Hepatocyte (in vitro differentiated cells): Measurements from ENCODE around the gene CPN2. TPM values are rescaled to one million over a fixed set of nuclear protein-coding genes. Genes with fewer than 3 reads are reported as not detected.

Source experiments
- DNase-seq: peaks from one replicate; pipeline ENCODE4 v3.0.0-alpha.2; 2016; ENCODE audit warnings: low spot score
- H2AFZ ChIP-seq: fragments of 200-600 bp; sonication (generic); 2 replicates; pipeline ENCODE4 v1.6.0; 2016; ENCODE audit warnings: antibody characterized with exemption, mild to moderate bottlenecking
- H3K27ac ChIP-seq: fragments of 200-600 bp; sonication (generic); 2 replicates; pipeline ENCODE4 v1.5.1; 2016; ENCODE audit warnings: mild to moderate bottlenecking
- H3K27me3 ChIP-seq: fragments of 200-600 bp; sonication (generic); 2 replicates; pipeline ENCODE4 v1.6.1; 2016
- H3K36me3 ChIP-seq: fragments of 200-600 bp; sonication (generic); replicated peaks from 2 replicates; pipeline ENCODE4 v1.5.1; 2016; ENCODE audit warnings: low read depth; ENCODE audit not compliant: insufficient read depth
- H3K4me1 ChIP-seq: fragments of 200-600 bp; sonication (generic); 2 replicates; pipeline ENCODE4 v1.5.1; 2016; ENCODE audit warnings: mild to moderate bottlenecking, moderate library complexity; ENCODE audit not compliant: insufficient read depth
- H3K4me2 ChIP-seq: fragments of 200-600 bp; sonication (generic); 2 replicates; pipeline ENCODE4 v1.6.0; 2016
- H3K4me3 ChIP-seq: fragments of 200-600 bp; sonication (generic); 2 replicates; pipeline ENCODE4 v1.5.1; 2016; ENCODE audit warnings: mild to moderate bottlenecking
- H3K79me2 ChIP-seq: fragments of 200-600 bp; sonication (generic); 2 replicates; pipeline ENCODE4 v1.6.0; 2017; ENCODE audit warnings: mild to moderate bottlenecking
- H3K9me2 ChIP-seq: fragments of 200-600 bp; sonication (generic); replicated peaks from 2 replicates; pipeline ENCODE4 v1.6.0; 2017; ENCODE audit warnings: mild to moderate bottlenecking; ENCODE audit not compliant: insufficient read depth
- H3K9me3 ChIP-seq: fragments of 200-600 bp; sonication (generic); 2 replicates; pipeline ENCODE4 v1.5.1; 2016; ENCODE audit warnings: low read depth, mild to moderate bottlenecking
- H4K20me1 ChIP-seq: fragments of 200-600 bp; sonication (generic); 2 replicates; pipeline ENCODE4 v1.6.0; 2016; ENCODE audit warnings: mild to moderate bottlenecking; ENCODE audit not compliant: insufficient read depth, poor library complexity, severe bottlenecking
- CTCF ChIP-seq: fragments of 200-600 bp; sonication (generic); IDR thresholded peaks from 2 replicates; pipeline ENCODE4 v1.5.1; 2016; ENCODE audit warnings: antibody characterized with exemption, mild to moderate bottlenecking; ENCODE audit not compliant: poor library complexity
- EZH2 ChIP-seq: fragments of 200-600 bp; sonication (generic); IDR thresholded peaks from 2 replicates; pipeline ENCODE4 v1.6.1; 2016; ENCODE audit warnings: antibody characterized with exemption, mild to moderate bottlenecking, borderline replicate concordance
- EZH2phosphoT487 ChIP-seq: fragments of 200-600 bp; sonication (generic); IDR thresholded peaks from one replicate; pipeline ENCODE4 v1.6.1; 2018; ENCODE audit warnings: antibody characterized with exemption, mild to moderate bottlenecking, low read depth, moderate library complexity; ENCODE audit not compliant: unreplicated experiment, severe bottlenecking
- WGBS: methylation state at CpG from one replicate; pipeline ENCODE4 v1.1.6; 2016; ENCODE audit warnings: low lambda C conversion rate; ENCODE audit errors: missing lambda C conversion rate; 5-methylcytosine and 5-hydroxymethylcytosine counted together
- polyA plus RNA-seq: library from polyadenylated mRNA; unstranded; fragments of >200 nt; fragmentation: Nextera tagmentation; extraction: Ambion mirVana; gene quantifications from 2 replicates; pipeline ENCODE4 v1.2.1, GENCODE V29; 2016
- total RNA-seq: library from RNA; depleted of rRNA; stranded (reverse); fragments of >200 nt; gene quantifications from 2 replicates; pipeline ENCODE4 v1.2.3, GENCODE V29; 2014

The CPN2 gene
- total and polyA plus RNA-seq, 2 experiments from 2014 or later = 3.3 to 4.6 TPM

DNA sequence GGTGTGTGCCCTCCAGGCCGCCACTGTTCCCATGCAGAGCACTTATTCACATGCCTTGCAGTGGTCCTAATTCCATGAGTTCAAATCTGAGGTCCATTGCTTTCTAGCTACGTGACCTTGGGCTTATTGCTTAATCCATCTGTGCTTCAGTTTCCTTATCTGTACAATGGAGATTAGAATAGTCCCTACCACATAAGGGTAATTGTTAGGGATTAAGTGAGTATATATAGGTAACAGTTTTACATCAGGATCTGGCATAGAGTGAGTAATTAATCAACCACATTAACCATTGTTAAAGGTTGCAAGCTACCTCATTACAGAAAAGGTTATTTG, 7.6 kb downstream of the CPN2 start:
- 75% methylated on average over 2 of the region's 2 CpGs for WGBS
- no peak for TF ChIP-seq EZH2phosphoT487
- TF ChIP-seq EZH2 = no peak
- TF ChIP-seq CTCF = no peak
- H3K36me3 ChIP-seq = no peaks in the 10 kb centered on the region
- H4K20me1 ChIP-seq = no peaks in the 10 kb centered on the region
- no peaks in the 10 kb centered on the region for H3K9me3 ChIP-seq
- H3K4me2 ChIP-seq = no peak overlapping the region
- H3K27ac ChIP-seq = no peak overlapping the region
- DNase-seq = no peak
- no peak overlapping the region for H2AFZ ChIP-seq
- H3K9me2 ChIP-seq = no peaks in the 10 kb centered on the region
- H3K27me3 ChIP-seq = no peaks in the 10 kb centered on the region
- peaks cover 7% of the 10 kb centered on the region for H3K4me1 ChIP-seq
- no peak overlapping the region for H3K4me3 ChIP-seq
- no peaks in the 10 kb centered on the region for H3K79me2 ChIP-seq

GRCh38 chr3:194342861-194343560, 8.1 kb downstream of the CPN2 start:
- no peaks in the 10 kb centered on the region for H3K79me2 ChIP-seq
- H3K9me2 ChIP-seq = no peaks in the 10 kb centered on the region
- H3K27ac ChIP-seq = no peak overlapping the region
- H3K36me3 ChIP-seq = no peaks in the 10 kb centered on the region
- H3K4me3 ChIP-seq = no peak overlapping the region
- H3K27me3 ChIP-seq = no peaks in the 10 kb centered on the region
- H4K20me1 ChIP-seq = no peaks in the 10 kb centered on the region
- H3K4me1 ChIP-seq = peaks cover 7% of the 10 kb centered on the region
- H2AFZ ChIP-seq = no peak overlapping the region
- H3K4me2 ChIP-seq = no peak overlapping the region
- 89% methylated on average over 9 of the region's 9 CpGs for WGBS
- TF ChIP-seq CTCF (no peak), EZH2 (no peak), EZH2phosphoT487 (no peak)
- no peak for DNase-seq
- no peaks in the 10 kb centered on the region for H3K9me3 ChIP-seq

GRCh38 chr3:194340757-194341400, 10.2 kb downstream of the CPN2 start:
- TF ChIP-seq EZH2phosphoT487 (no peak), CTCF (no peak)
- no peak overlapping the region for H2AFZ ChIP-seq
- no peaks in the 10 kb centered on the region for H3K36me3 ChIP-seq
- H3K9me3 ChIP-seq = no peaks in the 10 kb centered on the region
- H3K4me2 ChIP-seq = no peak overlapping the region
- no peaks in the 10 kb centered on the region for H3K27me3 ChIP-seq
- peaks cover 9% of the 10 kb centered on the region for H3K4me1 ChIP-seq
- H3K27ac ChIP-seq = no peak overlapping the region
- WGBS = 88% methylated on average over 24 of the region's 24 CpGs
- no peaks in the 10 kb centered on the region for H3K9me2 ChIP-seq
- no peak for DNase-seq
- H3K79me2 ChIP-seq = no peaks in the 10 kb centered on the region
- no peaks in the 10 kb centered on the region for H4K20me1 ChIP-seq
- no peak overlapping the region for H3K4me3 ChIP-seq
